ENCODE measurements around the gene CSTB.
A peak's percentile ranks its signal among the peaks of the same experiment; 100 is the strongest.

The CSTB gene

DNA sequence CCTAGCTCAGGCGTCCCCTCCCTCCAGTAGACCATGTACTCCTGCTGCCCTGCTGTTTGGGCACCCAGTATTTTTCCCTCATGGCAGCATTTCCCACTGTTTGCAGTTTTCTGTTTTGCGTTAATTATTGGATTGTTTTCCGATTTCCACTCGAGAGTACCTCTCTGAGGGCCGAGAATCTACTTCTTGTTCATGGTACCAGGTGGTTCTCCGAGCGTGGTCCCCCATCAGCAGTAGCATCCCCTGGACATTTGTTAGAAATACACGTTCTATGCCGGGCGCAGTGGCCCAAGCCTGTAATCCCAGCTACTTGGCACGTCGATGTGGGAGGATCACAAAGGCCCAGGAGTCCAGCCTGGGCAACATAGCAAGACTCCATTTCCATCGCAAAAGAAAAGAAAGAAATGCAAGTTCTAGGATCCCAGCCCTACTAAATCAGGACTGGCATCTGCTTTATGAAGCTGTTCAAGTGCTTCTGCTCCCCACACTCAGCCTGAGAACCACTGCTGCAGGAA is 14.0 kb upstream of the CSTB start:
- no peak for DNase-seq (ENCODE audit: low read depth, low spot score)

DNA sequence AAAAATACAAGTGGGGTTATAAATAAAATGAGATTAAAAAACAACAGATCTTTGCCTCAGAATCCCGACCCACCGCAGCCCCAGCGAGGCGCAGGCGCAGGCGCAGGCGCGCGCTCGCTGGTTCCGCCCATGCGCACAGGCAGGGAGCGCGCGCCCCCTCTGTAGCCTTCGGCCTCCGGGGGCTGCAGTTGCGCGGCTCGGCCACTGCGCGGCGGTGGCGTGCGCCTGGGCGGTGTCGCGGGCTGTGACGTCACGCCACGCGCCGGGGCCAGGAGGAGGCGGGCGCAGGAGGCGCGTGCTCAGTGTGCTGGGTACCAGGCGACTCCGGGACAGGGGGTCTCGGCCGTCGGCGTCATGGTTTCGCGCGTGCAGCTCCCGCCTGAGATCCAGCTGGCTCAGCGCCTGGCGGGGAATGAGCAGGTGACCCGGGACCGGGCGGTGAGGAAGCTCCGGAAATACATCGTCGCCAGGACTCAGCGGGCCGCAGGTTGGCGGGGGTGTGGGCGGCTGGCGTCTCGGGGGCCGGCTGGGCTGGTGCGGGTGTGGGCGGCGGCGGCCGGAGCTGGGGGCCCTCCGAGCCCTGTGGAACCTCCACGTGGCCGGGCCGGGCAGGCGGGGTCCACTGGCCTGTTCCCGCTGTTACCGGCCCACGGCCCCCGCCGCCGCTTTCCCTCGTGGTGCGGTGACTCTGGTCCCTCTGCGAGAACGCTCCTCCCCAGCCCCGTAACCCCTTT is 13.3 kb upstream of the CSTB start, which contains the start of gene RRP1:
RRP1 (plus strand) TSS at position 302 of the 734 bp plus-strand sequence; CDS start at position 355, 53 bp downstream.
- DNase-seq (ENCODE audit: low read depth, low spot score): peak; percentile 96

DNA sequence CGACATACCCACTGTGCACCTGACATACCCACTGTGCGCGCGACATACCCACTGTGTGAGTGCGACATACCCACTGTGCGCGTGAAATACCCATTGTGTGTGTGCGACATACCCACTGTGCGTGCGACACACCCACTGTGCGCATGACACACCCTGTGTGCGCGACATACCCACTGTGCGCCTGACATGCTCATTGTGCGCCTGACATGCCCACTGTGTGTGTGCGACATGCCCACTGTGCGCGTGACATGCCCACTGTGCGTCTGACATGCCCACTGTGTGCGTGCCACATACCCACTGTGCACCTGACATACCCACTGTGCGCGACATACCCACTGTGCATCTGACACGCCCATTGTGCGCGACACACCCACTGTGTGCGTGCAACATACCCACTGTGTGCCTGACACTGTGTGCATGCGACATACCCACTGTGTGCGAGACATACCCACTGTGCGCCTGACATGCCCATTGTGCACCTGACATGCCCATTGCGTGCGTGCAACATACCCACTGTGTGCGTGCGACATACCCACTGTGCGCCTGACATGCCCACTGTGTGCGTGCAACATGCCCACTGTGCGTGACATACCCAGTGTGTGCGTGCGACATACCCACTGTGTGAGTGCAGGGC is 10.8 kb upstream of the CSTB start:
- DNase-seq (ENCODE audit: low read depth, low spot score): no peak

DNA sequence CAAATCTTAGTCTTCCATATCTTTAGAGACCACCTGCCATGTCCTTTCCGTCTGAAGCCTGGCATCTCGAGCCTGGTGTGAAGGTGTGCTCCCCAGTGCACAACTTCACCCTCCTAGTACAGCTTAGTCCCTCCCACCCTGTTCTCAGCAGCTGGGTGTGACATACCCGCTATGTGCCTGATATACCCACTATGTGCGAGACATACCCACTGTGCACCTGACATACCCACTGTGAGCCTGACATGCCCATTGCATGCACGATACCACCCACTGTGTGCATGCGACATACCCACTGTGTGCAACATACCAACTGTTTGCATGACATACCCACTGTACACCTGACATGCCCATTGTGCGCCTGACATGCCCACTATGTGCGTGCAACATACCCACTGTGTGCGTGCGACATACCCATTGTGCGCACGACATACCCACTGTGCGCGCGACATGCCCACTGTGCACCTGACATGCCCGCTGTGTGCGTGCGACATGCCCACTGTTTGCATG is 10.2 kb upstream of the CSTB start:
- no peak for DNase-seq (ENCODE audit: low read depth, low spot score)

DNA sequence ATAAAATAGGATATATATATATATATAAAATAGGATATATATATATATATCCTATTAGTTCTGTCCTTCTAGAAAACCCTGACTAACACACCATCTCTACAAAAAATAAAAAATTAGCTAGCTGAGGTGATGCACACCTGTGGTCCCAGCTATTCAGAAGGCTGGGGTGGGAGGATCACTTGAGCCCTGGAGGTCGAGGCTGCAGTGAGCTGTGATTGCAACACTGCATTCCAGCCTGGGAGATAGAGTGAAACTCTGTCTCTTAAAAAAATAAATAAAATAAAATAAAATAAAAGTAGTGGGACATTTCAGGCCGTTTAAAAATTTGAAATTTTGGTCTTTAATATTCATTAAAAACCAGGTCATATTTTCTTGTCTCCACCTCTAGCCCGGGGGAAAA is 9.0 kb upstream of the CSTB start:
- DNase-seq (ENCODE audit: low read depth, low spot score): no peak

DNA sequence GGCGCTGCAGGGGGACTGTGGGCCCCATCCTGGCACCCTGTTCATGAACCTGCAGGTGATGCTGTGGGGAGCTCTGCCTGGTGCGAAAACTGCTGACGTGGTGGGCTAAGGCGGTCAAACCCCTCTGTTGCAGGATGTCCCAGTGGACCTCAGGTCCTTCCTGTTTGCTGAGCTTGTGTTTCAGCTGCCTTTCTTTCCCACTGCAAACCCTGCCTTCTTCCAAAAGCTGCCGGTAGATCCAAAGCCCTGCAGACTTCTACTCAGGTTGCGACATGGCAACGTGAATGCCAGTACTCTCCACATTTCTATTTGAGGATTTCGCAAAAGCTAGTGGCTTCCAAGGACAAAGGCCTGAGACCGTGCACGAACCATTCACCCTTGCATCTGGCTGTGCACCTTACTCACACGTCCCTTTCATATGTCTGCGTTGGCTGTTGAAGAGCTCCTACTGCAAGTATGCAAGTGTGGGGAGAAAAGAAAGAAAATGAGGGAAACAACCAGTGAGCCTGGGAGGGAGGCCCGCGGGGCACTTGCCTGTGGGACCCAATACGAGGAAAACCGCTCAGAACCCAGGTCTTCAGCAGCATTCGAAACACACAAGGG is 7.1 kb upstream of the CSTB start:
- no peak for DNase-seq (ENCODE audit: low read depth, low spot score)

DNA sequence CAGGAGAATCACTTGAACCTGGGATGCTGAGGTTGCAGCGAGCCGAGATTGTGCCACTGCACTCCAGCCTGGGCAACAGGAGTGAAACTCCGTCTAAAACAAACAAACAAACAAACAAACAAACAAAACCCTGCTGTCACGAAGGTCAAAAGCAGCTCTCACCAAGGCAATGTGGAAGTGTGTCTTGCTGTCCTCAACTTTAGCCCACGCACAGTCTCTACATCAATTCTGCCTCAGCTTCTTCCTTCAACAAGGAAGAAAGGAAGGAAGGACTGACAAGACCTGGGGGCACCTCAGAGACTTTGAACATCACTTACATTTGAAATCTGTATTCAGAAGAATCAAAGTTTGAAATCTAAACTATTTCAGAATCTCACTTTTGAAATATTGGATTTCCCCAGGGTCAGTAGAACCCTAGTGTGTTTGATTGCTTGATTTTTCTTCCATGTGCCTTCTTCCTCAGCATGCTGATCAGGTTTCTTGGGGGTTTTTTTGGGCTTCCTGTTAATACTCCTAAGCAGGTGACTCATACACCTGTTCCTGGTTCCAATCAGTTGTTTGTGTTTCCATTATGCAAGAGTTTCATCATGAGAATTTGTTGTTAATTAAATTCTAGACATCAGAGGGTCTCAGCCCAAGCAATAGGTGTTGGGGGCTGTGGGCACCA is 6.5 kb upstream of the CSTB start:
- DNase-seq (ENCODE audit: low read depth, low spot score): no peak

DNA sequence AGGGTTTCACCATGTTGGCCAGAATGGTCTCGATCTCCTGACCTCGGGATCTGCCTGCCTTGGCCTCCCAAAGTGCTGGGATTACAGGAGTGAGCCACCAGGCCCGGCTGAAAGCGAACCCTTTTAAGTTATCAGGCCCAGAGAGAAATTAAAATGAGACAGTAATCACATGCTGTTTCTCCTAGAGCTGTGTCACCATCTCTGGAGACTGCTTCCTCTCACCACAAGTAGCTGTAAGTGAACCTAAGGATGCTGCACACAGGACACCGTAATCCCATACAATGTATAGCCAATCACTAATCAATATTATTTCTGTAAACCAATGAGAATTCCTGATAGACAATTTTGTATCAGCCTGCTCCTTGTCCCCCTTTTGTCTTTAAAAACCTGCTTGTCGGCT is 5.7 kb upstream of the CSTB start:
- no peak for DNase-seq (ENCODE audit: low read depth, low spot score)

DNA sequence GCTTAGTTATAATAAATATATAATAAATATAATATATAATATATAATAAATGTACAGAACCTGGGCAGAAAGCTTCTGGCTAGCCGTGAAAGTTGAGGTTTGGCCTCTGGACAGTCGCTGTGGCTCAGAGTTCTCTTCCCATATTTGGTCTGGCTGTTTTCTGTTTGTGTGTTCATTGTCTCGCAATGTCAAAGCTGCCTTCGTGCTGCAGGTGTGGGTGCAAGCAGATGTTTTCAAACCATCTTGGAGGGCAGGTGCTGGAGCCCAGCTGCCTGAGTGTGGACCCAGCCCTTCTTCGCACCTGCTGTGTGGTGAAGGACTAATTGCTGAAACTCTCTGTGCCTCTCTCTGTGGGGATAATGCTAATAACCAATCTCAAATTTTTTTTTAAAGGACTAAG is 3.6 kb upstream of the CSTB start:
- DNase-seq (ENCODE audit: low read depth, low spot score): no peak

DNA sequence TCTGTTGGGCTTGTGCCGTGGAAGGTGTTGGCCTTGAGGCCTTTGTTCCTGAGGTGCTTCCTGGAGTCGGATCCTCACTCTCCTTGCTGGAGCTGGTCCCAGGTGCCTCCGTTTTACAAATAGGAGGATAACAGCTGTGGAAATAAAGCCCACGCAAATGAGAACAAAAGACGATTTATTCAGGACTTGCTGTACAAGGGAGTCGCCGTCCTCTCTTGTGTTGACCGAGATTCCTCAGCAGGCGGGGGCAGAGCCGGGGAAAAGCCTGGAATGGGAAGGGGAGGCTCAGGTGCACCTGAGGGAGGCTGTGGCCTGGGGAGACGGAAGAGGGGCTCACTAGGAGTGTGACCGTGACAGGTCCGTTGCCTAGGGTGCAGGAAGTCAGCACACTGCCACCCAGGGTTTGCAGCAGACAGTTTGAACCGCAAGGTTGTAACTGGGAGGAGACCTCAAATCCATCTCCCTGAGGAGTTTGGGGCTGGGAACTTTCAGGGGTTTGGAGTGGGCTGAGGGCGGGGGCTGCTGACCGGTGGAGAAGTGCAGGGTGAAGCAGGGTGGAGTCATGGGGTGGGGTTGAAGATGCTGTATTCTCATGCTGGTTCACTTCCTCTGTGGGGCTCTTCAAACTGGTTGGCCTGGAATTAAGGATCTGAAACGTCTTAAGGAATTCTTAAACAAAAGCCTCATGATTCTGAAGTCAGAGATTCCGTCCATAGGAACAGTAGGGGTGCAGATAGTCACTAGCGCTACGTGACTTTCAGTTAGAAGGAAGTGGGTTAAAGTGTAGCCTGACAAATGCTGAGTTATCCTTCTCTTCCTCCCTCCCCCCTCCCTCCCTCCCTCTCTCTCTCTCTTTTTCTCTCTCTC is 2.6 kb upstream of the CSTB start:
- DNase-seq (ENCODE audit: low read depth, low spot score): no peak

DNA sequence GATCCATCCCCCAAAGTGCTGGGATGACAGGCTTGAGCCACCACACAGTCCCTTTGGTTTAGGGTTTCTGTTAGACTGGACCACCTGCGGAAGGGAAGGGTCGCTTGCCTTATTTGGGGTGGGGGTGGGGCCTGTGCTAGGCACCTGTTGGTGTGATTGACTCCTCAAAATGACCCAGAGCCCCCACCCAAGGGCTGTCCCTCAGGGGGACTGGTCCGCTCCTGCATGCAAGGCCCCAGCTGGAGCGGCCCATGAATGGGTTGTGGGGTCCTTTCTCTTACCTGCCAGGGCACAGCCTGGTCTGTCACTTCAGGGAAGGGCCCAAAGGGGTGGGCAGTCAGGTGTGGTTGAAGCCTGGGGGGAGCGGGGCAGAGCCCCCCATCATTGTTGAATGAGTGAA is 1.8 kb upstream of the CSTB start:
- no peak for DNase-seq (ENCODE audit: low read depth, low spot score)

DNA sequence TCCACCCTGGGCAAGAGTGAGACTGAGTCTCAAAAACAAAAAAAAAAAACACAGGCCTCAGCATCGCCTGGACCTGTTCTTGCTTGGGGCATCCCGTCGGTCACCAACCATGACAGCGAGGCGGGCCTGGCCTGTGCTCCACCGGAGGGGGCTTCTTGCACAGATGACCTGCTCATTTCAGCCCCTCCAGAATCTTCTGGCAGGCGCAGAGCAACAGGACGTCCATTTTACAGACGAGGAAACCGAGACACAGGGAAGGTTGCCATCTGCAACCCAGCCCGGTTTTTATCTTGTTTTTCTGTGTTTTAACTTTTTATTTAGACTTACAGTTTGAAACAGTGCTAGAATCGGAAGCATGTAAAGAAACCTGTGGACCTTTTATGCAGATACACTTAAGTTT is 918 bp downstream of the CSTB start:
- no peak for DNase-seq (ENCODE audit: low read depth, low spot score)

DNA sequence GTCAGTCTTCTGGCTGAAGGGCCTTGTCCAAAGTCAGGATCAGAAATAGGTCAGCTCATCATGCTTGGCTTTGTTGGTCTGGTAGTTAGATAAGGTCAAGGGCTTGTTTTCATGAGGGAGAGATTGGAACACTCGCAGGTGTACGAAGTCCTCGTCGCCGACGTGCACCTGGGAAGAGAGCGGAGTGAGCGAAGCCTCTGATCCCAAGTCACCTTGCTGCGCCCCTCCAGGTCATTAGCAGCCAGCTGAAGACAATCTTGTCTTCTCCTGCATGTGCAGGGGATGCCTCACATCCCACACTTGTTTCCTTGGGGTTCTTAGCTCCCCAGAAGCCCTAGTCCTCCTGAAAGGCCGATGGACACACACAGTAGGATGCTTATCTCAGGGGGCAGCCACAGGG is 1.9 kb downstream of the CSTB start:
- no peak for DNase-seq (ENCODE audit: low read depth, low spot score)

DNA sequence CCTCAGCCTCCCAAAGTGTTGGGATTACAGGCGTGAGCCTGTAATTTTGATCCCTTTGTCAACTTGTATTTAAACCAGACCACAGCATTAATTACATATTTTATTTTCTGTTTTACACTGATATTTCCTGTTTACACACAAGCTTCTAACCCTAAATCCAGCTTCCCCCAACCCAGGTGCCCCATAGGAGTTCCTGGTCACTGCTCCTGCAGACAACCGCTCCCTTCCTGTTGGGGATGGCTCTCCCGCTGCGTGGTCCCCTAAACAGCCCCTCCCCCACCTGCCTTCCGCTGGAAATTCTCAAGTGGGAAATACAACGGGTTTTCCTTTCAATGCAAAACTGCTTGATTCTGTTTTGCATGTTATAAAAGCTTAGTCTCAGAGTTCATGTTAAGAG is 3.7 kb downstream of the CSTB start:
- DNase-seq (ENCODE audit: low read depth, low spot score): no peak

DNA sequence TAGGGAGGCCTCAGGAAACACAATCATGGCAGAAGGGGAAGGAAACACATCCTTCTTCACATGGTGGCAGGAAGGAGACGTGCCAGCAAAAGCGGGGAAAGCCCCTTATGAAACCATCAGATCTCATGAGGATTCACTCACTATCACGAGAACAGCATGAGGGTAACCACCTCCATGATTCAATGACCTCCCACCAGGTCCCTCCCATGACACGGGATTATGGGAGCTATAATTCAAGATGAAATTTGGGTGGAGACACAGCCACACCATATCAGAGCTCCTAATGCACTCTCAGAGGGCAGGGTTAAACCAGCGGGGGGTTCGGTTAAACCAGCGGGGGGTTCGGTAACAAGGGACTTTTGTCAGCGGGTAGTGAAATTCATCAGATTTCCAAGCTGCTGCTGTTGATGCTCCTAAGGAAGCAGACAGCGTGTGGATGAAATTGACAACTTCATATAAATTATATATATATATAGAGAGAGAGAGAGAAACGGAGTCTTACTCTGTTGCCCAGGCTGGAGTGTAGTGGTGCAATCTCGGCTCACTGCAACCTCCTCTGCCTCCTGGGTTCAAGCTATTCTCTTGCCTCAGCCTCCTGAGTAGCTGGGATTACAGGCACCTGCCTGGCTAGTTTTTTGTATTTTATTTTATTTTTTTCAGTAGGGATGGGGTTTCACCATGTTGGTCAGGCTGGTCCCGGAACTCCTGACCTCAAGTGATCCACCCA is 4.2 kb downstream of the CSTB start:
- no peak for DNase-seq (ENCODE audit: low read depth, low spot score)

DNA sequence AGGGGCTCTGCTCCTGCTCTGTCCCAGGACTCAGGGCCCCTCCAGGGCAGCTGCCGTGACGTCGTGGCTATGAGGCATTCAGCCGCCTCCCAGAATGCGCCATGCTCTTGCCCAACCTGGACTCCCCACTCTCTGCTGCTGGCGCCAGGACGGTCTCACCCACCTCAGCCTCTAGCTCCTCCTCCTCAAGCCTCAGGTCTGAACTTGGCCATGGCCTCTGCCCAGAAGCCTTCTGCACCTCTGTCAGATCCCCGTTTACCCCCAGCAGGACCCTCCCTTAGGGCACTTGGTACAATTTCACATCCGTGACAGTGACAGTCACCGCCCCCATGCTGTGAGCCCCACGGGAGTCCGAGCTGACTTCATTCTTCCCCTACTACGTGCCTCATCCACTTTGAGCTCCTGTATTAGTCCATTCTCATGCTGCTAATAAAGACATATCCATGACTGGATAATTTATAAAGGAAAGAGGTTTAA is 4.9 kb downstream of the CSTB start:
- DNase-seq (ENCODE audit: low read depth, low spot score): no peak

DNA sequence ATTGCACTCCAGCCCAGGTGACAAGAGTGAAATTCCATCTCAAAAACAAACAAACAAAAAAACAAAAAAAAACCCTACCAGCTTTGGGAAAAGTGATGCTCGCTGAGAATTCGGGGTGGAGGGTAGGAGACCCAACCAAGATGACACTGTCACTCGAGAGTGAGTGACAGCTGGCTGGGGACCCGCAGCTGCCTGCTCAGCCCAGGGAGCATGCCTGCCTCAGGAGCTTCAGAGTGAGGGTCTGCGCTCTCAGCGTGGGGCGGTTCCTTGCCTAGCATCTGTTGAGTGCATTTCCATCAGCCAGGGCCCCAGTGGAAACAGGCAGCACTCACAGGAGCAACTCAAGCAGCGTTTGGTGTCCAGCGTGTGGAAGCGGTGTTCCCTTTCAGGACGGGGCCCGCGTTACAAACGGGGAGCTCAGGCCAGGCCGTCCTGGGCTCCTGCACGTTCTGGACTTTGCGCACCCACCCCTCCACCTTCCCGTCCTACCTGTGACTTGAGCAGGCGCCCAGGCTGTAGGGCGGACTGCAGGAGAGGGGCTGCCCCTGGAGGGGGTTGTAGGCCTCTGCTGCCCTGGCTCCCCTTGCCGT is 5.9 kb downstream of the CSTB start:
- no peak for DNase-seq (ENCODE audit: low read depth, low spot score)

DNA sequence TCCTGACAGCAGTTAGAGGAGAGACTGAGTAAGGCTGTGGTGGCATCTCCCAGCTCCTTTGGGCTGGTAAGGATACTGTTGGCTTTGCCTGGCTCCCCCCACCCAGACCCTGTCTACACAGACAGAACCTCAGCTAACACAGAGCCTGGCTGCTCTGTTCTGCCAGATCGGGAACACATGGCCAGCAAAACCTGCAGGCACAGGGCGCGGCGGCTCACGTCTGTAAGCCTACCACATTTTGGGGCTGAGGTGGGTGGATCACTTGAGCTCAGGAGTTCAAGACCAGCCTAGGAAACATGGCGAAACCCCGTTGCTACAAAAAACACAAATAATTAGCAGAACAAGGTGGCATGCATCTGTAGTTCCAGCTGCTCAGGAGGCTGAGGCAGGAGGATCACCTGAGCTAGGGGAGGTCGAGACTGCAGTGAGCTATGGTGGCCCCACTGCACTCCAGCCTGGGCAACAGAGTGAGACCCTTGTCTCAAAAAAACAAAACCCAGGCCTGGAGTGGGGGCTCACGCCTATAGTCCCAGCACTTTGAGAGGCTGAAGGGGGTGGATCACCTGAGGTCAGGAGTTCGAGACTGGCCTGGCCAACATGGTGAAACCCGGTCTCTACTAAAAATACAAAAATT is 6.7 kb downstream of the CSTB start:
- no peak for DNase-seq (ENCODE audit: low read depth, low spot score)

DNA sequence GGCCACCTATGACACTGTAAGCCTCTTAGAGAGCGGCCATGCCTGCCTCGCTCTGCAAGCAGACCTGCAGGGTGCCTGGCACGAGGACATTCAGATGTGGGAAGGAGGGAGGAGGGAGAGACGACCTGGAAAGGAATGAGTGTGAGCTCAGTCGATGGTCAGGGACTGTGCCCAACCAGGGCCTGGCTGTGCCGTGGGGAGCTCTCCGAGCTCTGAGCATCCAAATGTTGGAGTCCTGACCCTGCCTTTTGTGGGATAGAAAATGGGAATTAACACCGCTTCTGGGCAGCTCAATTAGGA is 7.3 kb downstream of the CSTB start:
- DNase-seq (ENCODE audit: low read depth, low spot score): no peak

Measured in ELF-1 (cell line).